Renal cortex interstitium (tissue), 11 donors: ENCODE measurements around the gene MIPOL1. TPM values are rescaled to one million over a fixed set of nuclear protein-coding genes. Genes with fewer than 3 reads are reported as not detected.
"Not testable (repeated sequence)": the region's sequence is repeated elsewhere in the genome, so short reads cannot be mapped to it uniquely, and the experiment has no call there.

ENCODE experiments used
- DNase-seq, 11 donors: peaks; one replicate each; pipeline ENCODE4 v3.0.0-alpha.2; 2013; ENCODE audit warnings: low read depth in 9 of 11, low spot score in 4 of 11; ENCODE audit errors: extremely low read depth in 1 of 11
- polyA plus RNA-seq, 3 donors: library from polyadenylated mRNA; unstranded; fragments of 120-200 nt; gene quantifications; one replicate each; pipeline ENCODE4 v1.2.1, GENCODE V29; 2013; ENCODE audit not compliant: insufficient read length in 3 of 3

The MIPOL1 gene
- polyA plus RNA-seq, 3 donors, result 8.9 to 13.0 (median 9.8) TPM

GRCh38 chr14:37553935-37554550, 356.3 kb downstream of the MIPOL1 start:
- no peak for DNase-seq

- DNase-seq, result not testable (repeated sequence)
These were observed 357.9 kb downstream of the MIPOL1 start for GRCh38 chr14:37555596-37555995.

- no peak for DNase-seq
These were observed 361.0 kb downstream of the MIPOL1 start for GRCh38 chr14:37558740-37559139.

GRCh38 chr14:37559386-37559785, 361.6 kb downstream of the MIPOL1 start:
- DNase-seq, result no peak

GRCh38 chr14:37563189-37563588, 365.5 kb downstream of the MIPOL1 start:
- DNase-seq, result no peak

GRCh38 chr14:37565550-37565949, 367.8 kb downstream of the MIPOL1 start:
- no peak for DNase-seq

GRCh38 chr14:37566811-37567371, 369.2 kb downstream of the MIPOL1 start:
- DNase-seq, result no peak

- DNase-seq, result no peak
These were observed 372.0 kb downstream of the MIPOL1 start for GRCh38 chr14:37569729-37570128.

- no peak for DNase-seq
These were observed 373.7 kb downstream of the MIPOL1 start for GRCh38 chr14:37571391-37571790.

- DNase-seq, result no peak
These were observed 375.6 kb downstream of the MIPOL1 start for GRCh38 chr14:37573356-37573755.

- no peak for DNase-seq
These were observed 381.5 kb downstream of the MIPOL1 start for GRCh38 chr14:37579274-37579673.

GRCh38 chr14:37580146-37580545, 382.4 kb downstream of the MIPOL1 start:
- no peak for DNase-seq

GRCh38 chr14:37583358-37584210, 385.8 kb downstream of the MIPOL1 start:
- no peak for DNase-seq

GRCh38 chr14:37584211-37585100, 386.7 kb downstream of the MIPOL1 start:
- no peak for DNase-seq

GRCh38 chr14:37585101-37585511, 387.4 kb downstream of the MIPOL1 start:
- DNase-seq, result no peak

- DNase-seq, result no peak
These were observed 388.4 kb downstream of the MIPOL1 start for GRCh38 chr14:37585971-37586796.

GRCh38 chr14:37586797-37587130, 389.0 kb downstream of the MIPOL1 start:
- no peak for DNase-seq

GRCh38 chr14:37587131-37587803, 389.5 kb downstream of the MIPOL1 start:
- DNase-seq, result no peak
